ENCODE data around the gene KLHDC4.

DNA sequence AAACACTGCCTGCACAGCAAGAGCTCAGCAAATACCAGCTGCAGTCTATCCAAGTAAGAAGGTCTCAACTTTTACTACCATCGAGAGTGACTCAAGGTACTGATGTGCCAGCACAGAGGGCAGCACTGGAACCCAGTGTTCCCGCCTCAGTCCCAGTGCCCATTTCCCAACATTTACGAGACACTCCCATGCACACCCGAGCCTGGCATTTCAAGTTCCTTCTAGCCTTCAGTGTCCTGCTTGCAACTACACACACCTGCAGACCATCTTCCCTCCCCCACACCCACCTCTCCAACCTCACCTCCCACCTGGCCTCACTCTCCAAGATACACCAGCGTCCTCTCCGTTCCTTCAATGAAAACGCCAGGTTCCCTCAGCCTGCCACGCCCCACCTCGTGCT lies 3.2 kb downstream of the KLHDC4 start:
- TF ChIP-seq, protein P1, sequence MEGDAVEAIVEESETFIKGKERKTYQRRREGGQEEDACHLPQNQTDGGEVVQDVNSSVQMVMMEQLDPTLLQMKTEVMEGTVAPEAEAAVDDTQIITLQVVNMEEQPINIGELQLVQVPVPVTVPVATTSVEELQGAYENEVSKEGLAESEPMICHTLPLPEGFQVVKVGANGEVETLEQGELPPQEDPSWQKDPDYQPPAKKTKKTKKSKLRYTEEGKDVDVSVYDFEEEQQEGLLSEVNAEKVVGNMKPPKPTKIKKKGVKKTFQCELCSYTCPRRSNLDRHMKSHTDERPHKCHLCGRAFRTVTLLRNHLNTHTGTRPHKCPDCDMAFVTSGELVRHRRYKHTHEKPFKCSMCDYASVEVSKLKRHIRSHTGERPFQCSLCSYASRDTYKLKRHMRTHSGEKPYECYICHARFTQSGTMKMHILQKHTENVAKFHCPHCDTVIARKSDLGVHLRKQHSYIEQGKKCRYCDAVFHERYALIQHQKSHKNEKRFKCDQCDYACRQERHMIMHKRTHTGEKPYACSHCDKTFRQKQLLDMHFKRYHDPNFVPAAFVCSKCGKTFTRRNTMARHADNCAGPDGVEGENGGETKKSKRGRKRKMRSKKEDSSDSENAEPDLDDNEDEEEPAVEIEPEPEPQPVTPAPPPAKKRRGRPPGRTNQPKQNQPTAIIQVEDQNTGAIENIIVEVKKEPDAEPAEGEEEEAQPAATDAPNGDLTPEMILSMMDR (IDR thresholded peaks at IDR 0.05): no peak
- no peak for TF ChIP-seq POLR2A (IDR thresholded peaks at IDR 0.05)
- no peak for TF ChIP-seq POLR2AphosphoS5 (IDR thresholded peaks at IDR 0.05)
- no peak for TF ChIP-seq EP300 (IDR thresholded peaks at IDR 0.05)
